Upper lobe of left lung (tissue), 4 donors: ENCODE measurements around the gene ITPKB.

Experiments used
- POLR2A ChIP-seq, 4 donors: fragments of 450-650 bp; IDR thresholded peaks; one replicate each; pipeline ENCODE4 v1.5.1; 2016 to 2017; ENCODE audit warnings: antibody characterized with exemption in 4 of 4, mild to moderate bottlenecking in 2 of 4
- POLR2AphosphoS5 ChIP-seq, 2 donors: sonication (generic); formaldehyde crosslinking; IDR thresholded peaks; one replicate each; pipeline ENCODE4 v1.5.1; 2017; ENCODE audit warnings: antibody characterized with exemption in 2 of 2
- TF ChIP-seq, protein P1 (sequence below), 6 experiments: fragments of 450-650 bp in 4 of 6; fragments of 200-600 bp in 2 of 6; sonication (generic) in 2 of 6; IDR thresholded peaks; one replicate each; pipeline ENCODE4 v1.5.1; 2016 to 2019; ENCODE audit warnings: antibody characterized with exemption in 6 of 6

DNA sequence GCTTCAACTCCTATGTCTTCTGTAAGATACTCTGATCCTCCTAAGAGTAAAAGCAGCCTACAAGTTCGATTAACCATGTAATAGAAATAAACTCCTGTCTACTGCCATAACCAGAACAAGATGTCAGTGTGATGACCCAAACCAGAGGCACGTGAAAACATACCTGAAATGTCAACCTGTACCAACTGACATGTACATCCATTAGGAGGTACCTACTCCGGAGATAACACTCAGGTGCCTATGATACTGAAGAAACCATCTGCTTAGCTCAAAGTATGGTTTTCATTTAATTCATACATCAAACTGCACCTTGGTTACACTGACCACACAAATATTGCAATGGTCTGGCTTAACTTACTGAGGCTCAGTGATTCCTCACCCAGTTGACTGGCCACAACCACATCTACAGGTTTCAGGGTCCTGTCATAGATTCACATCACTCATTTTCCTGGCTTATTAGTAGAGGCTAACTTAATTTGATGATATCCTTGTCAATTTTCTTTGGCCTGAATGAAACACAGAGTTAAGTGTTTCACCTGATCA, 4.4 kb downstream of the ITPKB start:
- TF ChIP-seq, protein P1, sequence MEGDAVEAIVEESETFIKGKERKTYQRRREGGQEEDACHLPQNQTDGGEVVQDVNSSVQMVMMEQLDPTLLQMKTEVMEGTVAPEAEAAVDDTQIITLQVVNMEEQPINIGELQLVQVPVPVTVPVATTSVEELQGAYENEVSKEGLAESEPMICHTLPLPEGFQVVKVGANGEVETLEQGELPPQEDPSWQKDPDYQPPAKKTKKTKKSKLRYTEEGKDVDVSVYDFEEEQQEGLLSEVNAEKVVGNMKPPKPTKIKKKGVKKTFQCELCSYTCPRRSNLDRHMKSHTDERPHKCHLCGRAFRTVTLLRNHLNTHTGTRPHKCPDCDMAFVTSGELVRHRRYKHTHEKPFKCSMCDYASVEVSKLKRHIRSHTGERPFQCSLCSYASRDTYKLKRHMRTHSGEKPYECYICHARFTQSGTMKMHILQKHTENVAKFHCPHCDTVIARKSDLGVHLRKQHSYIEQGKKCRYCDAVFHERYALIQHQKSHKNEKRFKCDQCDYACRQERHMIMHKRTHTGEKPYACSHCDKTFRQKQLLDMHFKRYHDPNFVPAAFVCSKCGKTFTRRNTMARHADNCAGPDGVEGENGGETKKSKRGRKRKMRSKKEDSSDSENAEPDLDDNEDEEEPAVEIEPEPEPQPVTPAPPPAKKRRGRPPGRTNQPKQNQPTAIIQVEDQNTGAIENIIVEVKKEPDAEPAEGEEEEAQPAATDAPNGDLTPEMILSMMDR (IDR thresholded peaks at IDR 0.05), result no peak
- TF ChIP-seq POLR2A (IDR thresholded peaks at IDR 0.05) (no peak), POLR2AphosphoS5 (IDR thresholded peaks at IDR 0.05) (no peak)
